Measurements from ENCODE around the gene AIF1L.
A peak's percentile ranks its signal among the peaks of the same experiment; 100 is the strongest.

AIF1L gene

DNA sequence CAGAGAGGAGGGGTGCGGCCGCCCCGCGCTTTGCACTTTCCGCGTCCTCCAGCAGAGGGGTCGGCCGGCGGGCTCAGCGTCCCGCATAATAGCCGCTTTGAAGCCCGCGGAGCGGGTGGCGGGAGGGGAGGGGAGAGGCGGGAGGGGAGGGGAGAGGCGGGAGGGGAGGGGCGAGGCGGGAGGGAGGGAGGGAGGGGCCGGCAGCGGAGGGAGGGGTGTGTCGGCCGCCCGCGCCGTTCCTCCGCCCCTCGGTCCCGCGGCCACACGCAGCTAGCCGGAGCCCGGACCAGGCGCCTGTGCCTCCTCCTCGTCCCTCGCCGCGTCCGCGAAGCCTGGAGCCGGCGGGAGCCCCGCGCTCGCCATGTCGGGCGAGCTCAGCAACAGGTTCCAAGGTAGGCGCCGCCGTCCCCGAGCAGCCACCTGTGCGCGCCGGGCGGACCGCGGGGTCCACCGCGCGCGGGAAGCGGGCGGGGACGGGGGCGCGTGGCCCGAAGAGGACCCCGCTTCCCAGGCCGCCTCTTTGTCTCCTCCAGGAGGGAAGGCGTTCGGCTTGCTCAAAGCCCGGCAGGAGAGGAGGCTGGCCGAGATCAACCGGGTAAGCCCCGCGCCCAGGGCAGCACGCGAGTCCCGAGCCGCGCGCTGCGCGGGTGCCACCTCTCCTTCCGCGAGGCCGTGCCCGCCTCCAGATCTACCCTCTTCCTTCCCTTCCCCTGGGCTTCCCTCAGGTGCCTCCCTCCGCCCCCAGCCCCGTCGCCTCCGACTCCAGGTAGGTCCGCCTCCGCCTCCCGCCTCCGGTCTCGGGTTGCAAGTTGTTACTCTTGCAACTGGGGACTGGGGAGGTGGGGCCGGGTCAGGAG lies at the start of gene AIF1L:
AIF1L (plus strand) TSS at position 263 of the 857 bp plus-strand sequence; CDS start at position 362, 99 bp downstream.
- peak; percentile 7 for DNase-seq

DNA sequence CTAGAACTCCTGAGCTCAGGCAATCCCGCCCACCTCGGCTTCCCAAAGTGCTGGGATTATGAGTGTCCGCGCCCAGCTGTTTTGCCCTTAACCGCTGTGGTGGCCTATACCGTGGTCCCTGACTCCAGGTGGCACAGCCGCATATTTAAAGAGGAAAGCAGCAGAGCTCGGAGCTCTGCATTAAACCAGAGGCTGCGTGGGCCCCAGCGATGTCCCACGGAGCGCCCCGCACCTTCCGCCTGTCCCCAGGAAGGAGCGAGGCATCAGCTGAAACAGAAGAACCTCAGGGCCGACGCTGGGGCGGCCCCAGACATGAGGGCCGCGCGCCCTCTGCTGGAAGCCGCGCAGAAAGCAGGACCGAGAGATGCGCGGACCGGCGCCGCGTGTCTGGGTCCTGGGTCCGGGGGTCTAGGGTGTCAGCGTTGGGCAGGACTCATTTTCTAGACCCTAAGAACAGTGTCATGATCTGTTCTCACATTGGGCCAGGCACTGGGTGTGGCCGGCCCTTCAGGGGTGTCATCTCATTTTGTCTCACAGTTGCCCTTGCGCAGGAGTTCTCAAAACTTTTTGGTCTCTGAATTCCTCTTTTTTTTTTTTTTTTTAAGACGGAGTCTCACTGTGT lies 49.6 kb upstream of the AIF1L start:
- peak; percentile 78 for DNase-seq

DNA sequence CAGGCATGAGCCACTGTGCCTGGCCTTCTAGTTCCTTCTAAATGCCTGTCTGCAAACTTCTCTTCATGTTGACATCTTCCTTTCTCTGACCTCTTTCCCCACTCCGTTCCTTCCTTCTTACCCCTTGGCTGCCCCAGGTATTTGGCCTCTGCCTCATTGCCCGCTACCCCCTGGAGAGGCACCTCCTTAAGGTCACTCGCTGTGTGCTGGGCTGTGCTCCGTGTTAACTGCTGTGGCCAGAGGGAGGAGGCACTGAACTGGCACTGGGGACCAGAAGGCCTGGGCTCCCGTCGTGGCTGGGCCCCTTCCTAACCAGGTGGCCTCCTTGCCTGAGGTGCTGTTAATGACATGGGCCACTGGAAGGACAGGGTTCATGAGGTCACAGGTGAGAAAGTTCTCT lies 48.0 kb upstream of the AIF1L start:
- DNase-seq, result no peak

DNA sequence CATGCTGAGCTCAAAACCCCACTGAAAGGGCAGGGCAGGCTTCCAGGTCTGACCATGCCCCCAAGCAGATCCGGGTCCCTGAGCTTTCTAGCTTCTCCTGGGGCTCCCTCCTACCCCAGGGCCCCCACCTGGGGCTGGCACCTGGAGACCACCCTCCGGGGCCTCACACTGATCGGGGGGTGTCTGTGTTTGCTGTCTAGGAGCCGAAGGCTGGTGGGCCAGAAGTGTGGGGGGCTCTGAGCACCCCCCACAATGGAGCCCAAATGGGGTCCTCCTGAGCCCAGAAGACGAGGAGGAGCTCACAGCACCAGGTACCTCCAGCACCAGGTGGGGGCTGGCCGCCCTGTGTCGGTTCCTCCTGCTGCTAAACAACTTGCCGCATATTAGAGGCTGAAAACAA lies 47.5 kb upstream of the AIF1L start:
- no peak for DNase-seq

DNA sequence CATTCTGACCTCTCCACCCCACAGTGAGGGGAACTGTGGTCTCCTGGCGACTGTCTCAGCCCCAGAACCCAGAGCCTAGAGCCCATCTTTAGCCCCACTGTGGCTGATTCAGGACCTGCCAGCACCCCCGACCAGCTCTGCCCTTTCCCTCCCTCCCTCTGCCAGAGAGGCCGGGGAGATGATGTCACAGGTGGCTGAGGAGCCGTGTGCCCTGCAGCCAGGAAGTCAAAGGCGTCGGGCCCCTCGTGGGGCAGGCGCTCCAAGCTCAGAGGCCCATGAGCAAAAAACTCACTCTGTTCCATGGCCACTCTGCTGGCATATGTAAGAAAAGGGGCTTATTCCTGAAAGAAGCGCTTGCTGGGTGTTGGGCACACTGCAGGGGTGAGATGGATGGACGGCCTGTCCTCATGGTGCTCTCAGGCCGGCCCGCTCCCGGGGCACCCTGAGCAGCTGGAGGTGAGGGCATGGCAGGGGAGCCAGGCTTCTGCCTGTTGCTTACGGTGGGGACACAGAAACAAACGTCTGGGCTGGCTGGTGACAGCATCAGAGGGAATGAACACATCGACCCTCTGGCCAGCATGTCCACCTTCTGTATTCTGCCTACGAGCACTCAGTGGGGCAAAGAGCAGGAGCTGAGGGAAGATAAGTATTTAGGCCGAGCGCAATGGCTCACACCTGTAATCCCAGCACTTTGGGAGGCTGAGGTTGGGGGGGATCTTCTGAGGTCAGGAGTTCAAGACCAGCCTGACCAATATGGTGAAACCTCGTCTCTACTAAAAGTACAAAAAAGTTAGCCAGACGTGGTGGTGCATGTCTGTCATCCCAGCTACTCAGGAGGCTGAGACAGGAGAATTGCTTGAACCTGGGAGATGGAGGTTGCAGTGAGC lies 46.3 kb upstream of the AIF1L start:
- no peak for DNase-seq

DNA sequence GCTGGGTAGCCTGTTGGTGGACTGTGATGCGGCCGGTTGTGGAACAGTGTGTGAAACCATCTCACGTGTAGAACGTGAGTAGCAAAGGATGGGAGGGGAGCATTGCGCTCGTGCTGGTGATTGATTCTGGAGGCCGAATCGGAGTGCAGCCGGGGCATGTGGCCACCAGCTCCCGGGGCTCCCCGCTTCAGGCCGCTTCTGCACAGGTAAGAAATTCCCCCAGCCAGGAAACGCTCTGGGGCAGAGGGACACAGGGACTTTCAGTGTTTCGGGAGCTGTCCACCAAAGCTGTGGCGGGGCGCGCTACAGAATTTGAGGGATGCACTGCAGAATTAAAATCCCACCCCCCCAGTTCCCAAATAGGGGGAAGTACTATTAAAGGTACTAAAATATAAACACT lies 45.5 kb upstream of the AIF1L start:
- DNase-seq, result no peak

DNA sequence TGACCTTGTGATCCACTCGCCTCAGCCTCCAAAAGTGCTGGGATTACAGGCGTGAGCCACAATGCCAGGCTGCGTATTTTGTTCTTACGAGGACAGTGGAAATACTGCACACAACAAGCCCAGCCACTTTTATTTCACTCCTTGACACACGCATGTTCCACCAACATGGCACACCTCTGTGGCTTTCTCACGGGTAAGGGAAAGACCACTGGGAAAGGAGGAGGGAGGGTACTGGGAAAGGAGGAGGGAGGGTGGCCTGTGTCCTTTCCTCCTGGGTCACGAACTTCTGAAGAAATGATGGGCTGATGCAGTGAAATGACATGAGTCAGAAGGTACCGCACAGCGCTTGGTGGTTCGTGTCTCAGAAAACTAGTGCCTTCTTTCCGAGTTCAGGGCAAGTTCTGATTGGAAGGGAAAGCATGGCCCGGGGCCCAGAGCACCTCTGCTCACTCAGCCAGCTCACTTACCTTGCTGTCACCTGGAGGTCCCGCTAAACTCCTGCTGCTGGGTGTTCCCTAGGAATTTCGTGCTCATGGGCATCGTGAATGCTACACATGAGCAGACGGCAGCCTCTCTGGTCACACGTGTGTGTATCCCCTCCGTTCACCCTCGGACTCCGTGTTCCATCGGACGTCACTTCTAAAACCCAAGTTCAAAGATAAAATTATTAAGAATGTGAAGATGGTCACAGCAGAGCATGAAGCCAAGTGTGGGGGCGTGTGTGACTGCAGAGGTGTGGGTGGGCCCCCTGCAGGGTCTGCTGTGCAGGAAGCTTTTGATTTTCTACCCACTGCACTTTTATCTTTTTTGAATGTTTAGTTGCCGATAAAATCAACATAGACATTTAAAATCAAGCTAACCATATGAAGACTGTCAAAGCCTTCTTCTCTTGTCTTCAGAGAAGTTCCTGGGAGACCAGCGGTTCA lies 44.5 kb upstream of the AIF1L start:
- DNase-seq, result no peak

DNA sequence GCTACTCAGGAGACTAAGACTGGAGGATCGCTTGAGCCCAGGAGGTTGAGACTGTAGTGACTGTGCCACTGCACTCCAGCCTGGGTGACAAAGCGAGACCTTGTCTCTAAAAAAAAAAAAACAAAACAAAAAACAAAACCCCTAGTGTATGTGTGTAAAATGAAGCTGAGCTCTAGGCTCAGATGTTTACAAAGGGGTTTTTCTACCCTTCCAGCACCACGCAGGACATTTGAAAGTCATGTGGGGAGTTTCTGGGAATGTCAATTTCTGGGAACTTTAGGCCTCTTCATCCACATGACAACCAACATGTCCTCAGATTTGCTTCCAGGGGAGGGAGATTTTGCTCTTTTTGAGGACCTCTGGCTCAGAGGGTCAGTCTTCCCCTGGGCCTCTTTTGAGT lies 42.4 kb upstream of the AIF1L start:
- DNase-seq, result no peak

DNA sequence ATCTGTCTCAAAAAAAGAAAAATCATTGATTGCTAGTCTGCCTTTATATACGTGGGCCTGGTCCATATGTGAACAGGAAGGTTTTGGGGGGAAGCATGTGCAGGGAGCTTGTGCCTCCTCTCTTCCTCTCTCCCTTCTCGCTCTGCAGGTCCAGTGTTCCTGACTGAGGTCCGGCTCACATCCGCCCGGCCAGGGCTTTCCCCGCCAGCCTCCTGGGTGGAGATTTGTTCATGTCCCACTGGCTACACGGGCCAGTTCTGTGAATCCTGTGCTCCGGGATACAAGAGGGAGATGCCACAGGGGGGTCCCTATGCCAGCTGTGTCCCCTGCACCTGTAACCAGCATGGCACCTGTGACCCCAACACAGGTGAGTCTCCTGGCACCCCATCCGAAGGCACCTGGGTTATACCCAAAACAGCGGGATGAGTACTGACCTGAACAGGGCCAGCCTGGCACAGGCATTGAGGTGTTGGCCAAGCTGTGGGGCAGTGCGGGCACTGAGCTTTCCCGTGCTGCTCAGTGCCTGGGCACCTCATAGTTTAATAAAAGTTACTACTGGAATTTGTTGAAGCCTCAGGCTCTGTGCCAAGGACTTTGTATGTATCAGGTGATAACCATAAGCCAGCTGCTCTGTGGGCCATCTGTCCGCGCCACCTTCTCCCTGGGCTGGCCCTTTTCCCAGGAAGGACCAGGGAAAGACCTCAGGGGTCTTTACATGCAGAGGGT lies 39.4 kb upstream of the AIF1L start:
- no peak for DNase-seq

DNA sequence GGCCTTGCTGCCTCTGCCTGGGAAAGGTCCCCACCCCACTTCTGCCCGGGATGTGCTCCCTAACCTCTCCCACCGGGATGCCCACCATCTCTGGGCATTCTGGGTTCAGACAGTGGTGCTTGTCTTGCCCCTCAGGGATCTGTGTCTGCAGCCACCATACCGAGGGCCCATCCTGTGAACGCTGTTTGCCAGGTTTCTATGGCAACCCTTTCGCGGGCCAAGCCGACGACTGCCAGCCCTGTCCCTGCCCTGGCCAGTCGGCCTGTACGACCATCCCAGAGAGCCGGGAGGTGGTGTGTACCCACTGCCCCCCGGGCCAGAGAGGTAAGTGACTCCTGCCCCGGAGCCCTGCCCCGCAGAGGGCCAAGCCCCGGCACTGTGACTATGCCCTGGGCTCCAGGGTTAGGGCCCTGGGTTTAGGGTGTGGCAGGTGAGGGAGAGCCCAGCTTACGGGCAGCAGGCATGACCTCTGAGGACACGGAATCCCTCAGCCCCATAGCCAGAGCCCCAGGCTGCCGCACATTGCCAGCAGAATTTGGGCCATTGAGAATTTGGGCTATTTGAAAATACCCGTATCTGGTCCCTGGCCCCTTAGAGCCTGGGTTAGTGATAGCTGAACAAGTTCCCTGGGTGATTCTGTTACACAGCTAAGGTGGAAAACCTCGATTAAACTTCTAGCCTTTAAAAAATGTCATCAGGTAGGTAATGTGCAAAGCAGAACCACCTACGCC lies 35.3 kb upstream of the AIF1L start:
- no peak for DNase-seq

DNA sequence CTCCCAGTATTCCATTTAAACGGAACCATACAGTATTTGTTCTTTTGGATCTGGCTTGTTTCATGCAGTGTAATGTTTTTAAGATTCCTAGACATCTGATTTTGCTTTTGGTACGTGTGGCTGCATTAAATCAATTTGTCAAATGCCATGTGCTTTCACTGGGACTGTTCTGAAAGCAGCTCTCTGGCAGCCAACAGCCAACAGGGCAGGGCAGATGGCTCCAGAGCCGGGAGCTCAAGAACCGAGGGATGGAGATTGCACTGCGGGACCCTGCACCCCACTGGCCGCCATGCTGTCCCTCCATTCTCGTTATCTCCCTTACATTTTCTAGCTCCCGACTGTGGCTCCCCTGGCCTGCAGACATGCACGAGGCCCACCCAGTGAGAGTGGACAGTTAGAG lies 33.4 kb upstream of the AIF1L start:
- DNase-seq, result no peak

DNA sequence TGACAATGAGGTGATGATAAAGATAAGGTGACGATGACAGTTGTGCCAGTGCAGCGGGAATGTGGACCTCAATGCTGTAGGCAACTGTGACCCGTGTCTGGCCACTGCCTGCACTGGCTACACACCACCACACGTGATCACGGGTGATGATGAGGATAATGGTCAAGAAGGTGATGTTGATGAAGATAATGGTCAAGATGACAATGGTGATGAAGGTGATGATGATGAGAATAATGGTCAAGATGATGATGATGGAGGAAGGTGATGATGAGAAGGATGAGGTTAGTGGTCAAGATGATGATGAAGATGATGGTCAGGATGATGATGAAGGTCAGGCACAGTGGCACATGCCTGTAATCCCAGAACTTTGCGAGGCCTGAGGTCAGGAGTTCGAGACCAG lies 30.7 kb upstream of the AIF1L start:
- DNase-seq, result no peak

DNA sequence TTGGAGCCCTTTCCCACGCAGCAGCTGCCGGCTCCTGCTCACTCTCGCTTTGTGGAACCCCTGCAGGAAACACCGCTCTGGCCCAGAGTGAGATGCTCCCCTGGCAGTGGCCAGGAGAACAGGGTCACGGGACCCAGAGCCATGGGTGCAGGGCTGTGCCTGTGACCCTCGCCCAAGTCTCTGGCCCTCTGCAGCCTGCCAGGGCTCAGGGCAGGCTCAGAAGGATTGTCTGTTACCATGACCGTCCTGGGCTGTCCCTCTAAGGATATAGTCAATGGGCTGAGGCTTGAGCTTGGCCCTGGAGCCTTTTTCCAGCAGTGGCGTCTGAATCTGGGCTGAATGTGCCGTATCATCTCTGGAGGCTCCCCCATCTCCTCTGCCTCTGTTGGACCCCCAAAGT lies 28.7 kb upstream of the AIF1L start:
- no peak for DNase-seq

DNA sequence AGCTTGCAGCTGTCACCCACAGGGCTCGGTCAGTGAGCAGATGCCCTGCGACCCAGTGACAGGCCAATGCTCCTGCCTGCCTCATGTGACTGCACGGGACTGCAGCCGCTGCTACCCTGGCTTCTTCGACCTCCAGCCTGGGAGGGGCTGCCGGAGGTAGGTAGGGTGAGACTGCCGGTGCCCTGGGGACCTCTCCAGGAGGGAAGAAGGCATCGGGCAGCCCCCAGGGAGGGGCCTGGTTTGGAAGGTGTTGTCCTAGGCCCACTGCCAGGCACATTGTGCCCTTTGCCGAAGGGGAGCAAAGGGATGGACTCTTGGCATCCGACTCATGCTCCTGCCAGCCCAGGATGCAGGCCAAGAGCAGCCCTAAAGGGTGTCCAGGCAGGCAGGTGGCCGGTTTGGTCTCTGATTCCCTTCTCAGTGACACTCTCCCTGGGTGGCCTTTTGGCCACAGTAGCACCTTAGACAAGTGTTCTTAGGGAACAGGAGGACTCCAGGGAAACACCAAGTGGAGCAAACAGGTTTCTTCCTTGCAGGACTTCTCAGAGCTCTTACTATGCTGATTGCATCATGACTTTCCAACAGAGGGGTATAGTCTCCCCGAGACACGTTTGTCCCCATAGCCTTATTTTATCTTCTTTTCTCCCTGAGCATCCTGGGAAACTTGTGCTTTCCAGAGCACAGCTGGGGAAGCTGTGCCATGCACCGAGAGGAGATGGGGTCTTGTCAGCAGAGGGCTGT lies 28.1 kb upstream of the AIF1L start:
- DNase-seq, result no peak

DNA sequence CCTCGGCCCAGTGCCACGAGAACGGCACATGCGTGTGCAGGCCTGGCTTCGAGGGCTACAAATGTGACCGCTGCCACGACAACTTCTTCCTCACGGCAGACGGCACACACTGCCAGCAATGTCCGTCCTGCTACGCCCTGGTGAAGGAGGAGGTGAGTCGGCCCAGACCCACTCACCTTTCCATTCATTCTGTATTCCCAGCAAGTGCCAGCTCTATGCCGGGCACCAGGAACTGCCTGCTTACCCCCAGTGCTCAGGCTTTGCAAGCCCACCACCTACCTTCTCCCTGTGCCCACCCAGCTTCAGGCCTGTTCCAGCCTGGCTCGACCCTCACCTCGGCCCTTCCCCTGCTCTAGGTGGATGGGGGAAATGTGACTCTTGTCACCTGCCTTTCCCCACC lies 26.6 kb upstream of the AIF1L start:
- DNase-seq, result no peak

DNA sequence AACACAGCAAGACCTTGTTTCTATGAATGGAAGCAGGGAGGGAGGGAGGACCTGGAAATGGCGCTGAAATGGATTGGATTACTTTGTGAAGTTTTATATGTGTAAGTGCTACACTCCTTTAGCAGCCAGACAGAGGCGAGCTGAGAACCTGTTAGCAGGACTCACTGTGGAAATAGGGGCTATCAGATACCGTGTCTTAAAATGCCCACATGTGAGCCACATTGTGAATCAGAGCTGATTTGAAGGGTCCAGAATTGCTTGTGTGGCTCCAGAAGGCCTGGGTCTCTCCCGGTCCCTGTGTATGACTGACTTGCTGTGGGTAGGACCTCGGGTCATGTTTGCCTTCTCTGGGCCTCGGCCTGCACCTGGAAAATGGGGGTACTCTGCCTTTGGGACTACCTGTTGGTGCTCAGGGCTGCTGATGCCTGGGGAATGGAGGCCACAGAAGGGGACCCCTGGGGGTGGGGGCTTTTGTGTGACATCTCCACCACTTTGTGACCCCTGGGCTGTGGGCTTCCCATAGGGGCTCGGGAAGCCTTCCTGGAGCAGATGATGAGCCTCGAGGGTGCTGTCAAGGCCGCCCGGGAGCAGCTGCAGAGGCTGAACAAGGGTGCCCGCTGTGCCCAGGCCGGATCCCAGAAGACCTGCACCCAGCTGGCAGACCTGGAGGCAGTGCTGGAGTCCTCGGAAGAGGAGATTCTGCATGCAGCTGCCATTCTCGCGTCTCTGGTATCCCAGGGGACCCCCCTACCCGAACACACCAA lies 24.0 kb upstream of the AIF1L start:
- no peak for DNase-seq

DNA sequence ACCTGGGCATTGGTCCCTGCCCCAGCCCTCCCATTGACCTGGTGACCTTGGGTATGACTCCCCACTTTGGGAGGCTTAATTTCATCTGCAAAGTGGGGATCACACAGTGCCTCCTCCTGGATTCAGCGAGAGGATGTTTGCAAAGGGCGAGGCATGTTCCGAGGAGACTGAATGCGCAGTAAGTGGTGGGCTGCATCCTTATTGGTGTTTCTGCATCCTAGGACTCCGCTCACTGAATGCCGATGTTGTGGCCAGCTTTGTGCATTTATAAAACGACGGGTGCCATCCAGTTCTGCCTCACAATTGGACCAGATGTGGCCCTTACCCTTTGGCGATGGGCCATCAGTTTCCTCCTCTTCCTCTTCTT lies 23.5 kb upstream of the AIF1L start:
- no peak for DNase-seq

DNA sequence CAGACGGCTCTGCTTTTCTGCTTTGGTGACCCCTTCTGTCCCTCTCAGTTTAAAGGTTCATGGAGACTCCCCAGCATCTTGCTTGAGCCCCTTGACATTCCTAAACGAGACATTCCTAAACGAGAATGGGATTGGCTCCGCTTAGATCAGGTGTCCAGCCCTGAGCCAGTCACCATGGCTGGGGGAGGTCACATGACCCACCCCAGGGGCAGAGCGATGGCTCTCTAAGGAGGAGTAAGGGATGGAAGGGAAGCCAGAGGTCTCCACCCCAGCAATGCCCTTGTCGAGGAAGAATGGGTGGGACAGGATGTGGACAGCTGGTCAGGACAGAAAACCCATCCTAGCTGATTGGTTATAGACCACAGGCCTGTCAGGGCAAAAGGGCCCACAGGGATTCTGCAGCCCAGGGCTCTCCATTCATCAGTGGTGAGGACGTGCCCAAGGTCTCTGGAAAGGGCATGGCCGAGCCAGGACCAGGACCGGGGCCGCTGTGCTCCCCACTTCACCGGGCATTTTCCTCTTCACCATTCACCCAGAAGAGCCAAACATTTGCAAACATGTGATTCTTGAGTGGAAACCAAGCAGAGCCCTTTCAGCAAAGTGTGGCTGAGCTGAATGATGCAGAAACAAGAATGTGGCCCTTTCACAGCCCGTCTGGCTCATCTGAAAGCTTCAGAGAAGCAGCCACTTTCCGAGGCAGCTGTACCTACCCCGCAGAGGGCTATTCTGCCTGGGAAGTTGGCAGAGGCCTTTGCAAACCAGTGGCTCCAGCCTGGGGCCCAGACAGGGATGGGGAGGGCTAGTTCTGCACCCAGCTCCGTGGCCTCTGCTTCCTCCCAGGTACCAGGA lies 19.8 kb upstream of the AIF1L start:
- no peak for DNase-seq

Measured in CD4-positive, alpha-beta T cell treated with Interleukin-17A for 4 hours (primary cell).